Mammary epithelial cell (primary cell): ENCODE data around the gene BTN2A1.

ENCODE experiments used
- CTCF ChIP-seq, 2 donors: IDR thresholded peaks in 1 of 2; conservative IDR thresholded peaks in 1 of 2; 2 replicates each; pipeline ENCODE4 v1.5.1; 2011 to 2012; ENCODE audit warnings: inconsistent platforms in 2 of 2, low read length in 2 of 2, mild to moderate bottlenecking in 2 of 2, control low read depth in 1 of 2, low read depth in 1 of 2; ENCODE audit not compliant: insufficient read depth in 1 of 2; ENCODE audit errors: extremely low read depth in 1 of 2
- EZH2 ChIP-seq: IDR thresholded peaks from 2 replicates; pipeline ENCODE4 v1.6.1; 2012; ENCODE audit warnings: low read length, inconsistent platforms, borderline replicate concordance

- TF ChIP-seq CTCF (conservative IDR thresholded peaks at IDR 0.05 in 1 of 2, IDR thresholded peaks at IDR 0.05 in 1 of 2; ENCODE audit: extremely low read depth in 1 of 2, insufficient read depth in 1 of 2, low read depth in 1 of 2, low read length in 2 of 2) (no peak), EZH2 (no peak)
Observed at GRCh38 chr6:26440977-26441358, 16.8 kb upstream of the BTN2A1 start.
